H1 (cell line): ENCODE data around the gene AOPEP. TPM values are rescaled to one million over a fixed set of nuclear protein-coding genes. Genes with fewer than 3 reads are reported as not detected.

Experiments used
- polyA plus RNA-seq, 7 experiments: library from polyadenylated mRNA; depleted of rRNA in 3 of 7; stranded (reverse) in 5 of 7; unstranded in 2 of 7; fragments of >200 nt in 5 of 7; fragments of 200-250 nt in 2 of 7; gene quantifications; 1 replicate in 5 of 7; 2 replicates in 1 of 7; 4 replicates in 1 of 7; pipeline versions ENCODE4 v1.2.1 to v1.2.3, GENCODE V29; 2011 to 2013; ENCODE audit warnings: missing spikeins in 2 of 7, mixed read lengths in 2 of 7
- total RNA-seq: library from RNA; stranded (reverse); fragmentation: NEBNext Ultra II Directional; extraction: Animal tissue kit (Norgen Biotek cat#: 25700); gene quantifications from 2 replicates; pipeline ENCODE4 v1.2.1, GENCODE V29; 2021
- TF ChIP-seq, protein P1 (sequence below): fragments of 300-600 bp; sonication (generic); IDR thresholded peaks from 2 replicates; pipeline ENCODE4 v1.7.1; 2012; ENCODE audit warnings: low read length, moderate library complexity, mild to moderate bottlenecking, inconsistent platforms; ENCODE audit not compliant: insufficient replicate concordance

Gene AOPEP
- total and polyA plus RNA-seq, 2 of the 8 experiments (the other 6 are each of a cell fraction or from before 2014, with no cell fraction given): 6.1 to 14.3 TPM

DNA sequence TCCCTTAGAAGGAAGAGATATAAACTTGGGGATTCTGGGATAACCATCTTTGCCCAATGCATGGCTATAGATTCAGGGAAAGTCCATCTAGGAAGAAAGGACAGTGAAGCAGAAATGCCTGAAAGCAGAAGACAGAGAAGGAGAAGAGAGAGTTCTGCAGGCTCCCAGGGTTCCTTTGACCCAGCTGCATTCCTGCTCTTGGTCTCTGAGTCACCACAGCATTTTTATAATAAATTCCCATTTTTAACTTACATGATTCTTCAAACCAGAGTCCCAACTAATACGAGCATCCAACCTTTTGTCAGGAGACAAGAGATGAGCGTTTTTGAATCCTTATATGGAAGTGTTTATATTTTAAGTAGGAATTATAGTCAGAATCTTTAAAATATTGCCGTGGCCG, 12.0 kb upstream of the AOPEP start (continued):
- TF ChIP-seq, protein P1, sequence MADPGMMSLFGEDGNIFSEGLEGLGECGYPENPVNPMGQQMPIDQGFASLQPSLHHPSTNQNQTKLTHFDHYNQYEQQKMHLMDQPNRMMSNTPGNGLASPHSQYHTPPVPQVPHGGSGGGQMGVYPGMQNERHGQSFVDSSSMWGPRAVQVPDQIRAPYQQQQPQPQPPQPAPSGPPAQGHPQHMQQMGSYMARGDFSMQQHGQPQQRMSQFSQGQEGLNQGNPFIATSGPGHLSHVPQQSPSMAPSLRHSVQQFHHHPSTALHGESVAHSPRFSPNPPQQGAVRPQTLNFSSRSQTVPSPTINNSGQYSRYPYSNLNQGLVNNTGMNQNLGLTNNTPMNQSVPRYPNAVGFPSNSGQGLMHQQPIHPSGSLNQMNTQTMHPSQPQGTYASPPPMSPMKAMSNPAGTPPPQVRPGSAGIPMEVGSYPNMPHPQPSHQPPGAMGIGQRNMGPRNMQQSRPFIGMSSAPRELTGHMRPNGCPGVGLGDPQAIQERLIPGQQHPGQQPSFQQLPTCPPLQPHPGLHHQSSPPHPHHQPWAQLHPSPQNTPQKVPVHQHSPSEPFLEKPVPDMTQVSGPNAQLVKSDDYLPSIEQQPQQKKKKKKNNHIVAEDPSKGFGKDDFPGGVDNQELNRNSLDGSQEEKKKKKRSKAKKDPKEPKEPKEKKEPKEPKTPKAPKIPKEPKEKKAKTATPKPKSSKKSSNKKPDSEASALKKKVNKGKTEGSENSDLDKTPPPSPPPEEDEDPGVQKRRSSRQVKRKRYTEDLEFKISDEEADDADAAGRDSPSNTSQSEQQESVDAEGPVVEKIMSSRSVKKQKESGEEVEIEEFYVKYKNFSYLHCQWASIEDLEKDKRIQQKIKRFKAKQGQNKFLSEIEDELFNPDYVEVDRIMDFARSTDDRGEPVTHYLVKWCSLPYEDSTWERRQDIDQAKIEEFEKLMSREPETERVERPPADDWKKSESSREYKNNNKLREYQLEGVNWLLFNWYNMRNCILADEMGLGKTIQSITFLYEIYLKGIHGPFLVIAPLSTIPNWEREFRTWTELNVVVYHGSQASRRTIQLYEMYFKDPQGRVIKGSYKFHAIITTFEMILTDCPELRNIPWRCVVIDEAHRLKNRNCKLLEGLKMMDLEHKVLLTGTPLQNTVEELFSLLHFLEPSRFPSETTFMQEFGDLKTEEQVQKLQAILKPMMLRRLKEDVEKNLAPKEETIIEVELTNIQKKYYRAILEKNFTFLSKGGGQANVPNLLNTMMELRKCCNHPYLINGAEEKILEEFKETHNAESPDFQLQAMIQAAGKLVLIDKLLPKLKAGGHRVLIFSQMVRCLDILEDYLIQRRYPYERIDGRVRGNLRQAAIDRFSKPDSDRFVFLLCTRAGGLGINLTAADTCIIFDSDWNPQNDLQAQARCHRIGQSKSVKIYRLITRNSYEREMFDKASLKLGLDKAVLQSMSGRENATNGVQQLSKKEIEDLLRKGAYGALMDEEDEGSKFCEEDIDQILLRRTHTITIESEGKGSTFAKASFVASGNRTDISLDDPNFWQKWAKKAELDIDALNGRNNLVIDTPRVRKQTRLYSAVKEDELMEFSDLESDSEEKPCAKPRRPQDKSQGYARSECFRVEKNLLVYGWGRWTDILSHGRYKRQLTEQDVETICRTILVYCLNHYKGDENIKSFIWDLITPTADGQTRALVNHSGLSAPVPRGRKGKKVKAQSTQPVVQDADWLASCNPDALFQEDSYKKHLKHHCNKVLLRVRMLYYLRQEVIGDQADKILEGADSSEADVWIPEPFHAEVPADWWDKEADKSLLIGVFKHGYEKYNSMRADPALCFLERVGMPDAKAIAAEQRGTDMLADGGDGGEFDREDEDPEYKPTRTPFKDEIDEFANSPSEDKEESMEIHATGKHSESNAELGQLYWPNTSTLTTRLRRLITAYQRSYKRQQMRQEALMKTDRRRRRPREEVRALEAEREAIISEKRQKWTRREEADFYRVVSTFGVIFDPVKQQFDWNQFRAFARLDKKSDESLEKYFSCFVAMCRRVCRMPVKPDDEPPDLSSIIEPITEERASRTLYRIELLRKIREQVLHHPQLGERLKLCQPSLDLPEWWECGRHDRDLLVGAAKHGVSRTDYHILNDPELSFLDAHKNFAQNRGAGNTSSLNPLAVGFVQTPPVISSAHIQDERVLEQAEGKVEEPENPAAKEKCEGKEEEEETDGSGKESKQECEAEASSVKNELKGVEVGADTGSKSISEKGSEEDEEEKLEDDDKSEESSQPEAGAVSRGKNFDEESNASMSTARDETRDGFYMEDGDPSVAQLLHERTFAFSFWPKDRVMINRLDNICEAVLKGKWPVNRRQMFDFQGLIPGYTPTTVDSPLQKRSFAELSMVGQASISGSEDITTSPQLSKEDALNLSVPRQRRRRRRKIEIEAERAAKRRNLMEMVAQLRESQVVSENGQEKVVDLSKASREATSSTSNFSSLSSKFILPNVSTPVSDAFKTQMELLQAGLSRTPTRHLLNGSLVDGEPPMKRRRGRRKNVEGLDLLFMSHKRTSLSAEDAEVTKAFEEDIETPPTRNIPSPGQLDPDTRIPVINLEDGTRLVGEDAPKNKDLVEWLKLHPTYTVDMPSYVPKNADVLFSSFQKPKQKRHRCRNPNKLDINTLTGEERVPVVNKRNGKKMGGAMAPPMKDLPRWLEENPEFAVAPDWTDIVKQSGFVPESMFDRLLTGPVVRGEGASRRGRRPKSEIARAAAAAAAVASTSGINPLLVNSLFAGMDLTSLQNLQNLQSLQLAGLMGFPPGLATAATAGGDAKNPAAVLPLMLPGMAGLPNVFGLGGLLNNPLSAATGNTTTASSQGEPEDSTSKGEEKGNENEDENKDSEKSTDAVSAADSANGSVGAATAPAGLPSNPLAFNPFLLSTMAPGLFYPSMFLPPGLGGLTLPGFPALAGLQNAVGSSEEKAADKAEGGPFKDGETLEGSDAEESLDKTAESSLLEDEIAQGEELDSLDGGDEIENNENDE: no peak
